ENCODE results near the gene ABCA7. TPM values are rescaled to one million over a fixed set of nuclear protein-coding genes. Genes with fewer than 3 reads are reported as not detected.

Gene ABCA7
- total RNA-seq, 1 experiment from 2014 or later = 91.4 TPM

DNA sequence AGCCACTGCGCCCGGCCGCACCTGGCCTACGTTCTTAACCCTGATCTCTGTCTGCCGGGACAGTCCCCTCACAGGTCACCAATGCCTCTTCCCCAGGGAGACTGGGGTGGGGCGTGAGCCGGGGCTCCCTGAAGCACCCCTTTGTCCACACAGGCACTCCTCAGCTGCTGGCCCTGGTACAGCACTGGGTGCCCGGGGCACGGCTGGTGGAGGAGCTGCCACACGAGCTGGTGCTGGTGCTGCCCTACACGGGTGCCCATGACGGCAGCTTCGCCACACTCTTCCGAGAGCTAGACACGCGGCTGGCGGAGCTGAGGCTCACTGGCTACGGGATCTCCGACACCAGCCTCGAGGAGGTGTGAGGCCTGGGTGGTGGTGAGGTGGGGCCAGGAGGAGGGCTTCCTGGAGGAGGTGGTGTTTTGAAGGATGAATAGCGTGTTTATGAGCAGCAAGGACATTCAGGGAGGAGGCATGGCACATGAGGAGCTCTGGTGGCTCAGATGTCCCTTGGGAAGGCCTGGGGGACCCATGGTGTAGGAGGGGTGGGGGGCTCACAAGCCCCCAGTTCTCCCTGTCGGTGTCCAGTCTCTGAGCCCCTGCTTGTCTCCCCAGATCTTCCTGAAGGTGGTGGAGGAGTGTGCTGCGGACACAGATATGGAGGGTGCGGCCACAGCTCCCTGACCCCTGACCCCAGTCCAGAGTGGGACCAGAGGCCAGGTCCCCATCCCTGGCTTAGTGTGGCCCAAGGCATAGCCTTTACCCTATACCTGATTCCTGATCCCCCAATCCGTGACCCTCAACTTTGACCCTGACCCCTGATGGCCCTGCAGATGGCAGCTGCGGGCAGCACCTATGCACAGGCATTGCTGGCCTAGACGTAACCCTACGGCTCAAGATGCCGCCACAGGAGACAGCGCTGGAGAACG lies 13.5 kb downstream of the ABCA7 start:
- BruUV-seq (replicated peaks) = no TSS peak
- RAD21 ChIA-PET (ENCODE audit: low non-redundant PET in 1 of 2, low total read pairs in 2 of 2, uncharacterized antibody in 2 of 2, unreplicated experiment in 2 of 2) = no interaction called here
- peaks cover 0 to 13% of the 10 kb centered on the region in 2 experiments; a peak in 3 of 4 replicates for H3K4me1 ChIP-seq (ENCODE audit: control insufficient read depth in 1 of 2, insufficient read depth in 2 of 2, low read length in 2 of 2)

More for the DNA sequence above, 13.5 kb downstream of the ABCA7 start:
- peak; percentile 19; the same call in 1 of the 2 replicates for ATAC-seq
- ChIA-PET CTCF (no interaction called here), POLR2A (no interaction called here)
- Histone ChIP-seq H4K20me1 (ENCODE audit: insufficient read depth) (no peaks in the 10 kb centered on the region), H3K9me2 (ENCODE audit: insufficient read depth) (no peaks in the 10 kb centered on the region), H3K9me3 (ENCODE audit: control insufficient read depth in 1 of 2, insufficient read depth in 1 of 2, low read depth in 1 of 2, low read length in 2 of 2) (no peaks in the 10 kb centered on the region), H3K79me2 (ENCODE audit: insufficient read depth, low read length) (no peaks in the 10 kb centered on the region), H3K4me3 (replicated peaks in 1 of 2; ENCODE audit: low read depth in 1 of 2, low read length in 2 of 2) (no peak overlapping the region), H3K36me3 (ENCODE audit: control insufficient read depth in 1 of 2, insufficient read depth in 2 of 2, low read length in 2 of 2) (peaks cover 2 to 4% of the 10 kb centered on the region in 2 experiments; a peak in 3 of 4 replicates), H2AFZ (ENCODE audit: low read depth, low read length, poor library complexity, severe bottlenecking) (no peak overlapping the region), H3K27me3 (ENCODE audit: insufficient read depth, low read length) (no peaks in the 10 kb centered on the region), H3K27ac (ENCODE audit: low read depth, low read length) (peak overlapping the region; percentile 10; the same call in 1 of the 2 replicates), H3K4me2 (ENCODE audit: low read length) (no peak overlapping the region), H3K9ac (ENCODE audit: low read length) (no peak overlapping the region)
- no peak for DNase-seq (ENCODE audit: low read depth, low spot score)
- TF ChIP-seq POLR2A (IDR thresholded peaks at IDR 0.05; ENCODE audit: borderline replicate concordance, extremely low read depth, insufficient read depth, insufficient read length) = no peak
- TF ChIP-seq, protein P1, sequence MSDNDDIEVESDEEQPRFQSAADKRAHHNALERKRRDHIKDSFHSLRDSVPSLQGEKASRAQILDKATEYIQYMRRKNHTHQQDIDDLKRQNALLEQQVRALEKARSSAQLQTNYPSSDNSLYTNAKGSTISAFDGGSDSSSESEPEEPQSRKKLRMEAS (IDR thresholded peaks at IDR 0.05) = no peak
- no peak for TF ChIP-seq ELF1 (IDR thresholded peaks at IDR 0.05; ENCODE audit: borderline replicate concordance, low read depth)
- TF ChIP-seq, protein P2, sequence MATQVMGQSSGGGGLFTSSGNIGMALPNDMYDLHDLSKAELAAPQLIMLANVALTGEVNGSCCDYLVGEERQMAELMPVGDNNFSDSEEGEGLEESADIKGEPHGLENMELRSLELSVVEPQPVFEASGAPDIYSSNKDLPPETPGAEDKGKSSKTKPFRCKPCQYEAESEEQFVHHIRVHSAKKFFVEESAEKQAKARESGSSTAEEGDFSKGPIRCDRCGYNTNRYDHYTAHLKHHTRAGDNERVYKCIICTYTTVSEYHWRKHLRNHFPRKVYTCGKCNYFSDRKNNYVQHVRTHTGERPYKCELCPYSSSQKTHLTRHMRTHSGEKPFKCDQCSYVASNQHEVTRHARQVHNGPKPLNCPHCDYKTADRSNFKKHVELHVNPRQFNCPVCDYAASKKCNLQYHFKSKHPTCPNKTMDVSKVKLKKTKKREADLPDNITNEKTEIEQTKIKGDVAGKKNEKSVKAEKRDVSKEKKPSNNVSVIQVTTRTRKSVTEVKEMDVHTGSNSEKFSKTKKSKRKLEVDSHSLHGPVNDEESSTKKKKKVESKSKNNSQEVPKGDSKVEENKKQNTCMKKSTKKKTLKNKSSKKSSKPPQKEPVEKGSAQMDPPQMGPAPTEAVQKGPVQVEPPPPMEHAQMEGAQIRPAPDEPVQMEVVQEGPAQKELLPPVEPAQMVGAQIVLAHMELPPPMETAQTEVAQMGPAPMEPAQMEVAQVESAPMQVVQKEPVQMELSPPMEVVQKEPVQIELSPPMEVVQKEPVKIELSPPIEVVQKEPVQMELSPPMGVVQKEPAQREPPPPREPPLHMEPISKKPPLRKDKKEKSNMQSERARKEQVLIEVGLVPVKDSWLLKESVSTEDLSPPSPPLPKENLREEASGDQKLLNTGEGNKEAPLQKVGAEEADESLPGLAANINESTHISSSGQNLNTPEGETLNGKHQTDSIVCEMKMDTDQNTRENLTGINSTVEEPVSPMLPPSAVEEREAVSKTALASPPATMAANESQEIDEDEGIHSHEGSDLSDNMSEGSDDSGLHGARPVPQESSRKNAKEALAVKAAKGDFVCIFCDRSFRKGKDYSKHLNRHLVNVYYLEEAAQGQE (IDR thresholded peaks at IDR 0.05; ENCODE audit: low read depth) = no peak
- no peak for TF ChIP-seq EZH2phosphoT487 (IDR thresholded peaks at IDR 0.05; ENCODE audit: borderline replicate concordance)
- TF ChIP-seq RAD21 (IDR thresholded peaks at IDR 0.05; ENCODE audit: low read depth) = no peak
- TF ChIP-seq EGR1 (IDR thresholded peaks at IDR 0.05; ENCODE audit: low read depth) = no peak
- no peak for TF ChIP-seq EZH2 (IDR thresholded peaks at IDR 0.05)
- intact Hi-C loops (cut with micrococcal nuclease) = no loop called here

Measured in HCT116 (cell line).